H1 (cell line): ENCODE data around the gene PPIL4. TPM values are rescaled to one million over a fixed set of nuclear protein-coding genes. Genes with fewer than 3 reads are reported as not detected.

Source experiments
- ATF2 ChIP-seq: IDR thresholded peaks from 2 replicates; pipeline ENCODE4 v1.6.1; 2012; ENCODE audit warnings: low read length, inconsistent platforms
- POU5F1 ChIP-seq: IDR thresholded peaks from 2 replicates; pipeline ENCODE4 v1.6.1; 2011; ENCODE audit warnings: low read depth, mild to moderate bottlenecking, low read length, moderate library complexity
- RBBP5 ChIP-seq: IDR thresholded peaks from 2 replicates; pipeline ENCODE4 v1.7.1; 2012; ENCODE audit warnings: low read depth, mild to moderate bottlenecking, inconsistent platforms, low read length, moderate library complexity, borderline replicate concordance
- SIN3A ChIP-seq, 2 experiments: IDR thresholded peaks in 1 of 2; conservative IDR thresholded peaks in 1 of 2; 2 replicates each; pipeline ENCODE4 v1.6.1; 2011 to 2012; ENCODE audit warnings: low read length in 2 of 2, improper control_type of control experiment in 1 of 2, low read depth in 1 of 2, mild to moderate bottlenecking in 1 of 2
- SIX5 ChIP-seq: IDR thresholded peaks from 2 replicates; pipeline ENCODE4 v1.6.1; 2011; ENCODE audit warnings: mild to moderate bottlenecking, low read depth, low read length
- polyA plus RNA-seq, 7 experiments: library from polyadenylated mRNA; depleted of rRNA in 3 of 7; stranded (reverse) in 5 of 7; unstranded in 2 of 7; fragments of >200 nt in 5 of 7; fragments of 200-250 nt in 2 of 7; gene quantifications; 1 replicate in 5 of 7; 2 replicates in 1 of 7; 4 replicates in 1 of 7; pipeline versions ENCODE4 v1.2.1 to v1.2.3, GENCODE V29; 2011 to 2013; ENCODE audit warnings: missing spikeins in 2 of 7, mixed read lengths in 2 of 7
- total RNA-seq: library from RNA; stranded (reverse); fragmentation: NEBNext Ultra II Directional; extraction: Animal tissue kit (Norgen Biotek cat#: 25700); gene quantifications from 2 replicates; pipeline ENCODE4 v1.2.1, GENCODE V29; 2021
- TF ChIP-seq, protein P1 (sequence below): fragments of 300-600 bp; sonication (generic); IDR thresholded peaks from 2 replicates; pipeline ENCODE4 v1.7.1; 2012; ENCODE audit warnings: low read length, moderate library complexity, mild to moderate bottlenecking, inconsistent platforms; ENCODE audit not compliant: insufficient replicate concordance

Gene PPIL4
- total and polyA plus RNA-seq, 2 of the 8 experiments (the other 6 are each of a cell fraction or from before 2014, with no cell fraction given) = 2.0 to 33.2 TPM

DNA sequence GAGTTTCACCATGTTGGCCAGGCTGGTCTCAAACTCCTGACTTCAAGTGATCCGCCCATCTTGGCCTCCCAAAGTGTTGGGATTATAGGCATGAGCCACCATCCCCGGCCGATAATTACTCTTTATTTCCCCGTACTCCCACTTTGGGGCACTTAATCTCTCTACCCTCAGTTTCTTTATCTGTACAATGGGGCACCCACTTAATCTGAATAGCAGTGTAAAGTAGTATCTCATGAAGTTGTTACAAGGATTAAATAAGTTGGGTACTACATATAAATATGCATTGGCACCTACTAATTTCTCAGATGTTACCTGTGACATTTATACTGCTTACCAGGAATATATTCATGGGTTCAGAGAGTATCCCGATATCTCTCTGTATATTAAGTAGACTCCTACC, 35.5 kb upstream of the PPIL4 start (continued):
- TF ChIP-seq, protein P1, sequence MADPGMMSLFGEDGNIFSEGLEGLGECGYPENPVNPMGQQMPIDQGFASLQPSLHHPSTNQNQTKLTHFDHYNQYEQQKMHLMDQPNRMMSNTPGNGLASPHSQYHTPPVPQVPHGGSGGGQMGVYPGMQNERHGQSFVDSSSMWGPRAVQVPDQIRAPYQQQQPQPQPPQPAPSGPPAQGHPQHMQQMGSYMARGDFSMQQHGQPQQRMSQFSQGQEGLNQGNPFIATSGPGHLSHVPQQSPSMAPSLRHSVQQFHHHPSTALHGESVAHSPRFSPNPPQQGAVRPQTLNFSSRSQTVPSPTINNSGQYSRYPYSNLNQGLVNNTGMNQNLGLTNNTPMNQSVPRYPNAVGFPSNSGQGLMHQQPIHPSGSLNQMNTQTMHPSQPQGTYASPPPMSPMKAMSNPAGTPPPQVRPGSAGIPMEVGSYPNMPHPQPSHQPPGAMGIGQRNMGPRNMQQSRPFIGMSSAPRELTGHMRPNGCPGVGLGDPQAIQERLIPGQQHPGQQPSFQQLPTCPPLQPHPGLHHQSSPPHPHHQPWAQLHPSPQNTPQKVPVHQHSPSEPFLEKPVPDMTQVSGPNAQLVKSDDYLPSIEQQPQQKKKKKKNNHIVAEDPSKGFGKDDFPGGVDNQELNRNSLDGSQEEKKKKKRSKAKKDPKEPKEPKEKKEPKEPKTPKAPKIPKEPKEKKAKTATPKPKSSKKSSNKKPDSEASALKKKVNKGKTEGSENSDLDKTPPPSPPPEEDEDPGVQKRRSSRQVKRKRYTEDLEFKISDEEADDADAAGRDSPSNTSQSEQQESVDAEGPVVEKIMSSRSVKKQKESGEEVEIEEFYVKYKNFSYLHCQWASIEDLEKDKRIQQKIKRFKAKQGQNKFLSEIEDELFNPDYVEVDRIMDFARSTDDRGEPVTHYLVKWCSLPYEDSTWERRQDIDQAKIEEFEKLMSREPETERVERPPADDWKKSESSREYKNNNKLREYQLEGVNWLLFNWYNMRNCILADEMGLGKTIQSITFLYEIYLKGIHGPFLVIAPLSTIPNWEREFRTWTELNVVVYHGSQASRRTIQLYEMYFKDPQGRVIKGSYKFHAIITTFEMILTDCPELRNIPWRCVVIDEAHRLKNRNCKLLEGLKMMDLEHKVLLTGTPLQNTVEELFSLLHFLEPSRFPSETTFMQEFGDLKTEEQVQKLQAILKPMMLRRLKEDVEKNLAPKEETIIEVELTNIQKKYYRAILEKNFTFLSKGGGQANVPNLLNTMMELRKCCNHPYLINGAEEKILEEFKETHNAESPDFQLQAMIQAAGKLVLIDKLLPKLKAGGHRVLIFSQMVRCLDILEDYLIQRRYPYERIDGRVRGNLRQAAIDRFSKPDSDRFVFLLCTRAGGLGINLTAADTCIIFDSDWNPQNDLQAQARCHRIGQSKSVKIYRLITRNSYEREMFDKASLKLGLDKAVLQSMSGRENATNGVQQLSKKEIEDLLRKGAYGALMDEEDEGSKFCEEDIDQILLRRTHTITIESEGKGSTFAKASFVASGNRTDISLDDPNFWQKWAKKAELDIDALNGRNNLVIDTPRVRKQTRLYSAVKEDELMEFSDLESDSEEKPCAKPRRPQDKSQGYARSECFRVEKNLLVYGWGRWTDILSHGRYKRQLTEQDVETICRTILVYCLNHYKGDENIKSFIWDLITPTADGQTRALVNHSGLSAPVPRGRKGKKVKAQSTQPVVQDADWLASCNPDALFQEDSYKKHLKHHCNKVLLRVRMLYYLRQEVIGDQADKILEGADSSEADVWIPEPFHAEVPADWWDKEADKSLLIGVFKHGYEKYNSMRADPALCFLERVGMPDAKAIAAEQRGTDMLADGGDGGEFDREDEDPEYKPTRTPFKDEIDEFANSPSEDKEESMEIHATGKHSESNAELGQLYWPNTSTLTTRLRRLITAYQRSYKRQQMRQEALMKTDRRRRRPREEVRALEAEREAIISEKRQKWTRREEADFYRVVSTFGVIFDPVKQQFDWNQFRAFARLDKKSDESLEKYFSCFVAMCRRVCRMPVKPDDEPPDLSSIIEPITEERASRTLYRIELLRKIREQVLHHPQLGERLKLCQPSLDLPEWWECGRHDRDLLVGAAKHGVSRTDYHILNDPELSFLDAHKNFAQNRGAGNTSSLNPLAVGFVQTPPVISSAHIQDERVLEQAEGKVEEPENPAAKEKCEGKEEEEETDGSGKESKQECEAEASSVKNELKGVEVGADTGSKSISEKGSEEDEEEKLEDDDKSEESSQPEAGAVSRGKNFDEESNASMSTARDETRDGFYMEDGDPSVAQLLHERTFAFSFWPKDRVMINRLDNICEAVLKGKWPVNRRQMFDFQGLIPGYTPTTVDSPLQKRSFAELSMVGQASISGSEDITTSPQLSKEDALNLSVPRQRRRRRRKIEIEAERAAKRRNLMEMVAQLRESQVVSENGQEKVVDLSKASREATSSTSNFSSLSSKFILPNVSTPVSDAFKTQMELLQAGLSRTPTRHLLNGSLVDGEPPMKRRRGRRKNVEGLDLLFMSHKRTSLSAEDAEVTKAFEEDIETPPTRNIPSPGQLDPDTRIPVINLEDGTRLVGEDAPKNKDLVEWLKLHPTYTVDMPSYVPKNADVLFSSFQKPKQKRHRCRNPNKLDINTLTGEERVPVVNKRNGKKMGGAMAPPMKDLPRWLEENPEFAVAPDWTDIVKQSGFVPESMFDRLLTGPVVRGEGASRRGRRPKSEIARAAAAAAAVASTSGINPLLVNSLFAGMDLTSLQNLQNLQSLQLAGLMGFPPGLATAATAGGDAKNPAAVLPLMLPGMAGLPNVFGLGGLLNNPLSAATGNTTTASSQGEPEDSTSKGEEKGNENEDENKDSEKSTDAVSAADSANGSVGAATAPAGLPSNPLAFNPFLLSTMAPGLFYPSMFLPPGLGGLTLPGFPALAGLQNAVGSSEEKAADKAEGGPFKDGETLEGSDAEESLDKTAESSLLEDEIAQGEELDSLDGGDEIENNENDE = no peak
- TF ChIP-seq SIN3A (conservative IDR thresholded peaks at IDR 0.05 in 1 of 2, IDR thresholded peaks at IDR 0.05 in 1 of 2; ENCODE audit: low read depth in 1 of 2, low read length in 2 of 2) = no peak
- no peak for TF ChIP-seq RBBP5
- no peak for TF ChIP-seq SIX5
- TF ChIP-seq POU5F1 = no peak
- TF ChIP-seq ATF2 = no peak
- TF ChIP-seq, all 59 proteins: peak for 0
